NCI-H1092 (cell line): ENCODE data around the gene FRAS1.
A peak's percentile ranks its signal among the peaks of the same experiment; 100 is the strongest.
"Not testable (repeated sequence)": the region's sequence is repeated elsewhere in the genome, so short reads cannot be mapped to it uniquely, and the experiment has no call there.

ENCODE experiments used
- DNase-seq: peaks from one replicate; lab custom pipeline; 2025; lab: John Stamatoyannopoulos, UW

FRAS1 gene

GRCh38 chr4:78057135-78057599 is at the start of gene FRAS1:
TSS of gene FRAS1 (plus strand) at chr4:78057323. CDS start at chr4:78058010, 687 bp downstream.
- peak; percentile 67 for DNase-seq

- not testable (repeated sequence) for DNase-seq
Observed at GRCh38 chr4:78011003-78011402, 46.1 kb upstream of the FRAS1 start.

- DNase-seq: no peak
Observed at GRCh38 chr4:78014889-78015886, 41.9 kb upstream of the FRAS1 start.

GRCh38 chr4:78018271-78019049 is 38.7 kb upstream of the FRAS1 start:
- no peak for DNase-seq

GRCh38 chr4:78019414-78019813 is 37.7 kb upstream of the FRAS1 start:
- DNase-seq: no peak

- no peak for DNase-seq
Observed at GRCh38 chr4:78020677-78021076, 36.4 kb upstream of the FRAS1 start.

GRCh38 chr4:78022517-78022916 is 34.6 kb upstream of the FRAS1 start:
- DNase-seq: no peak

- no peak for DNase-seq
Observed at GRCh38 chr4:78024085-78024484, 33.0 kb upstream of the FRAS1 start.

GRCh38 chr4:78024576-78025091 is 32.5 kb upstream of the FRAS1 start:
- DNase-seq: no peak

GRCh38 chr4:78031417-78031950 is 25.6 kb upstream of the FRAS1 start:
- no peak for DNase-seq

- peak; percentile 91 for DNase-seq
Observed at GRCh38 chr4:78032446-78032845, 24.7 kb upstream of the FRAS1 start.

- DNase-seq: no peak
Observed at GRCh38 chr4:78032929-78033328, 24.2 kb upstream of the FRAS1 start.

- no peak for DNase-seq
Observed at GRCh38 chr4:78033861-78034260, 23.3 kb upstream of the FRAS1 start.

GRCh38 chr4:78038704-78039103 is 18.4 kb upstream of the FRAS1 start:
- DNase-seq: no peak

- DNase-seq: no peak
Observed at GRCh38 chr4:78039678-78040077, 17.4 kb upstream of the FRAS1 start.

GRCh38 chr4:78040431-78040830 is 16.7 kb upstream of the FRAS1 start:
- no peak for DNase-seq

GRCh38 chr4:78047366-78047765 is 9.8 kb upstream of the FRAS1 start:
- no peak for DNase-seq

GRCh38 chr4:78056265-78057129 is 626 bp upstream of the FRAS1 start:
- peak; percentile 97 for DNase-seq

GRCh38 chr4:78057600-78058550 is 752 bp downstream of the FRAS1 start:
- peak; percentile 59 for DNase-seq
